ENCODE results near the gene EPS8L2. TPM values are rescaled to one million over a fixed set of nuclear protein-coding genes. Genes with fewer than 3 reads are reported as not detected.

EPS8L2 gene
- polyA plus RNA-seq, 3 donors, result 0.55 TPM; not detected in 2

- peaks cover 41 to 71% (median 43%) of the 10 kb centered on the region in 3 donors for H3K27me3 Mint-ChIP-seq (ENCODE audit: low read depth in 3 of 3)
- H4K20me1 ChIP-seq (ENCODE audit: insufficient read depth, low read length), result peaks cover 21% of the 10 kb centered on the region
- peaks cover 8 to 58% of the 10 kb centered on the region in 2 donors for H3K27me3 ChIP-seq (ENCODE audit: control insufficient read depth in 2 of 2, insufficient read depth in 2 of 2, low read length in 2 of 2)
- no peak overlapping the region for H3K27ac ChIP-seq (ENCODE audit: low read depth in 1 of 2, low read length in 2 of 2)
- H3K4me3 Mint-ChIP-seq, result no peak overlapping the region
- WGBS (ENCODE audit: insufficient coverage), result 90% methylated on average over 10 of the region's 16 CpGs
- H3K4me2 ChIP-seq (replicated peaks; ENCODE audit: extremely low read depth, low read length, poor library complexity, severe bottlenecking), result no peak overlapping the region
- H2AFZ ChIP-seq (ENCODE audit: insufficient read depth, low read depth, low read length, poor library complexity, severe bottlenecking), result no peak overlapping the region
- intact Hi-C loops (cut with micrococcal nuclease), result no loop called here
- peaks cover 14% of the 10 kb centered on the region for H3K4me1 Mint-ChIP-seq
- H3K79me2 ChIP-seq (ENCODE audit: insufficient read depth, low read length), result no peaks in the 10 kb centered on the region
- H3K9me3 Mint-ChIP-seq, result peaks cover 0 to 4% (median 1%) of the 10 kb centered on the region in 7 donors
- H3K9me3 ChIP-seq (replicated peaks in 1 of 2; ENCODE audit: control insufficient read depth in 1 of 2, insufficient read depth in 1 of 2, low read length in 2 of 2), result peaks cover 0 to 3% of the 10 kb centered on the region in 2 donors
- peaks cover 10 to 19% of the 10 kb centered on the region in 2 donors for H3K4me1 ChIP-seq (ENCODE audit: control insufficient read depth in 1 of 2, insufficient read depth in 2 of 2, low read length in 2 of 2)
- no peak overlapping the region for H3K27ac Mint-ChIP-seq
- H3K4me3 ChIP-seq (replicated peaks in 1 of 3; ENCODE audit: low read depth in 2 of 3, low read length in 3 of 3), result no peak overlapping the region
- H3K36me3 ChIP-seq (replicated peaks in 1 of 2; ENCODE audit: control insufficient read depth in 1 of 2, insufficient read depth in 2 of 2, low read length in 2 of 2), result peaks cover 0 to 8% of the 10 kb centered on the region in 2 donors
- peaks cover 8 to 17% of the 10 kb centered on the region in 2 donors for H3K36me3 Mint-ChIP-seq
- H3K9ac ChIP-seq (ENCODE audit: insufficient read depth, low read length, poor library complexity, severe bottlenecking), result no peak overlapping the region
- no peak for TF ChIP-seq CTCF (IDR thresholded peaks at IDR 0.05)
- DNase-seq, result no peak
Measured at GRCh38 chr11:707817-708420, 1.9 kb downstream of the EPS8L2 start.

GRCh38 chr11:708511-708910, 2.5 kb downstream of the EPS8L2 start:
- Histone ChIP-seq H3K79me2 (ENCODE audit: insufficient read depth, low read length) (no peaks in the 10 kb centered on the region), H3K4me1 (ENCODE audit: control insufficient read depth in 1 of 2, insufficient read depth in 2 of 2, low read length in 2 of 2) (peaks cover 7 to 14% of the 10 kb centered on the region in 2 donors), H2AFZ (ENCODE audit: insufficient read depth, low read depth, low read length, poor library complexity, severe bottlenecking) (no peak overlapping the region), H3K4me3 (replicated peaks in 1 of 3; ENCODE audit: low read depth in 2 of 3, low read length in 3 of 3) (no peak overlapping the region), H3K4me2 (replicated peaks; ENCODE audit: extremely low read depth, low read length, poor library complexity, severe bottlenecking) (no peak overlapping the region), H4K20me1 (ENCODE audit: insufficient read depth, low read length) (peaks cover 15% of the 10 kb centered on the region), H3K9ac (ENCODE audit: insufficient read depth, low read length, poor library complexity, severe bottlenecking) (no peak overlapping the region), H3K27me3 (ENCODE audit: control insufficient read depth in 2 of 2, insufficient read depth in 2 of 2, low read length in 2 of 2) (peaks cover 8 to 58% of the 10 kb centered on the region in 2 donors), H3K36me3 (replicated peaks in 1 of 2; ENCODE audit: control insufficient read depth in 1 of 2, insufficient read depth in 2 of 2, low read length in 2 of 2) (peaks cover 0 to 8% of the 10 kb centered on the region in 2 donors), H3K27ac (ENCODE audit: low read depth in 1 of 2, low read length in 2 of 2) (no peak overlapping the region), H3K9me3 (replicated peaks in 1 of 2; ENCODE audit: control insufficient read depth in 1 of 2, insufficient read depth in 1 of 2, low read length in 2 of 2) (peaks cover 0 to 3% of the 10 kb centered on the region in 2 donors)
- intact Hi-C loops (cut with micrococcal nuclease), result no loop called here
- H3K36me3 Mint-ChIP-seq, result peaks cover 8 to 11% of the 10 kb centered on the region in 2 donors
- peaks cover 41 to 77% (median 48%) of the 10 kb centered on the region in 3 donors for H3K27me3 Mint-ChIP-seq (ENCODE audit: low read depth in 3 of 3)
- no peak for TF ChIP-seq CTCF (IDR thresholded peaks at IDR 0.05)
- no peak overlapping the region for H3K27ac Mint-ChIP-seq
- H3K4me3 Mint-ChIP-seq, result no peak overlapping the region
- WGBS (ENCODE audit: insufficient coverage), result 52% methylated on average over 4 of the region's 7 CpGs
- DNase-seq, result no peak
- H3K4me1 Mint-ChIP-seq, result peaks cover 11% of the 10 kb centered on the region
- peaks cover 0 to 4% (median 1%) of the 10 kb centered on the region in 7 donors for H3K9me3 Mint-ChIP-seq
